HG02981 (cell line): Measurements from ENCODE around the gene BLOC1S4.
A peak's percentile ranks its signal among the peaks of the same experiment; 100 is the strongest.
"Not testable (repeated sequence)": the region's sequence is repeated elsewhere in the genome, so short reads cannot be mapped to it uniquely, and the experiment has no call there.

Experiments
- ATAC-seq: cut with Tn5 transposase; IDR thresholded peaks from one replicate; pipeline ENCODE4 v1.9.1; 2021; ENCODE audit warnings: mild to moderate bottlenecking, moderate library complexity; ENCODE audit not compliant: unreplicated experiment

Gene BLOC1S4

DNA sequence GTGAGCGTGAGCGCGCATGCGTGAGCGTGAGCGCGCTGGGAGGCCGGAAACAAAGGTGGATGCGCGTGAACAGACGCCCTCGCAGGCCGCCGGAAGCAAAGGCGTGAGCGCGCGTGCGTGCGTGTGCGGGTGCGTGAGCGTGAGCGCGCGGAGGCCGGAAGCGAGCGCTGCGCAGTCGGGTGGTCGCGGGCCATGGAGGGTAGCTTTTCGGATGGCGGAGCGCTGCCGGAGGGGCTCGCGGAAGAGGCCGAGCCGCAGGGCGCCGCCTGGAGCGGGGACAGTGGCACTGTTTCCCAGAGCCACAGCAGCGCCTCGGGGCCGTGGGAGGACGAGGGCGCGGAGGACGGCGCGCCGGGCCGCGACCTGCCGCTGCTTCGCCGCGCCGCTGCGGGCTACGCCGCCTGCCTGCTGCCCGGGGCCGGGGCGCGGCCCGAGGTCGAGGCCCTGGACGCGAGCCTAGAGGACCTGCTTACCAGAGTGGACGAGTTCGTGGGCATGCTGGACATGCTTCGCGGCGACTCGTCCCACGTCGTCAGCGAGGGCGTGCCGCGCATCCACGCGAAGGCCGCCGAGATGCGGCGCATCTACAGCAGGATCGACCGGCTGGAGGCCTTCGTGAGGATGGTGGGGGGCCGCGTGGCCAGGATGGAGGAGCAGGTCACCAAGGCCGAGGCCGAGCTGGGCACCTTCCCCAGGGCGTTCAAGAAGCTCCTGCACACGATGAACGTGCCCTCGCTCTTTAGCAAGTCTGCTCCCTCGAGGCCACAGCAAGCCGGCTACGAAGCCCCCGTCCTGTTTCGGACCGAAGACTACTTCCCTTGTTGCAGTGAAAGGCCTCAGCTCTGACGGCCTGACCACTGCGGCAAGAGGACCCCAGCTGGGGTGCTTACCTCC, at the start of gene BLOC1S4:
TSS of gene BLOC1S4 (plus strand) at position 157 of the 894 bp plus-strand sequence. CDS start at position 193, 36 bp downstream.
- peak; percentile 79 for ATAC-seq

DNA sequence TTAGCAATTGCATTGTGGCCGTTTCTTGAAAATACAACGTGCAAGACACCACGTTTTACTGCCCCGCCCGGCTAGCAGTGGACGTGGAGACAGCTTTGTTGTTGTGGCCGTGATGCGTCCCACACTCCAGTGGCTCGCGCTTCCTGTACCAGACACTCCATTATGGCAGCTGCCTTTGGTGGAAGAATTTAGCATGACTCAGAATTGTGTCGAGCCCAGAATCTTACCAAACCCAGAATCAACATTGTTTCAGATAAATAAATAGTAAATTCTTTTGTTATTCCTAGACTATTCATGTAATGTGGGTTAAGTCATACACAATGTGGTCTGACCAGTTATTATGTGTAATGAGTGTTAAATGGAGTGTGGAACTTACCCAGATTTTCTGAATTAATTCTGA, 47.6 kb upstream of the BLOC1S4 start:
- no peak for ATAC-seq

- no peak for ATAC-seq
Measured at GRCh38 chr4:6671648-6672047, 44.3 kb upstream of the BLOC1S4 start.

DNA sequence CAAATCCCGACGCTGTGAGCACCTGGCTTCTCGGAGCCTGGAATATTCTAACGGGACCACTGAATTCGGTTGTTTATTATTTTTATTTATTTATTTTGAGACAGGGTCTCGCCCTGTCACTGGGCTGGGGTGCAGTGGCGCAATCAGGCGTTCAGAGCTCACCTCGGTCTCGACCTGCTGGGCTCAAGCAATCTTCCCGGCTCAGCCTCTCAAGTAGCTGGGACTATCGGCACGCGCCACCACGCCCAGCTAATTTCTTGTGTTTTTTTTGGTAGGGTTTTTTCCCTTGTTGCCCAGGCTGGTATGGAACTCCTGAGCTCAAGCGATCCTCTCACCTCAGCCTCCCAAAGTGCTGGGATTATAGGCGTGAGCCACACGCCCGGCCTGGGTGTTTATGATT, 43.8 kb upstream of the BLOC1S4 start:
- ATAC-seq = no peak

GRCh38 chr4:6672541-6673190, 43.3 kb upstream of the BLOC1S4 start:
- not testable (repeated sequence) for ATAC-seq

DNA sequence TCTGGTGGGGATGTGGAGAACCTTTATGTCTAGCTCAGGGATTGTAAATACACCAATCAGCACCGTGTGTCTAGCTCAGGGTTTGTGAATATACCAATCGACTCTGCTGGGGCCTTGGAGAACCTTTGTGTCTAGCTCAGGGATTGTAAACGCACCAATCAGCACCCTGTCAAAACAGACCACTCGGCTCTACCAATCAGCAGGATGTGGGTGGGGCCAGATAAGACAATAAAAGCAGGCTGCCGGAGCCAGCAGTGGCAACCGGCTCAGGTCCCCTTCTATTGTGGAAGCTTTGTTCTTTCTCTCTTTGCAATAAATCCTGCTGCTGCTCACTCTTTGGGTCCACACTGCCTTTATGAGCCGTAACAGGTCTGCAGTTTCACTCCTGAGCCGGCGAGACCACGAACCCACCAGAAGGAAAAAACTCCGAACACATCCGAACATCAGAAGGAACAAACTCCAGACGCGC, 42.7 kb upstream of the BLOC1S4 start:
- ATAC-seq = not testable (repeated sequence)

DNA sequence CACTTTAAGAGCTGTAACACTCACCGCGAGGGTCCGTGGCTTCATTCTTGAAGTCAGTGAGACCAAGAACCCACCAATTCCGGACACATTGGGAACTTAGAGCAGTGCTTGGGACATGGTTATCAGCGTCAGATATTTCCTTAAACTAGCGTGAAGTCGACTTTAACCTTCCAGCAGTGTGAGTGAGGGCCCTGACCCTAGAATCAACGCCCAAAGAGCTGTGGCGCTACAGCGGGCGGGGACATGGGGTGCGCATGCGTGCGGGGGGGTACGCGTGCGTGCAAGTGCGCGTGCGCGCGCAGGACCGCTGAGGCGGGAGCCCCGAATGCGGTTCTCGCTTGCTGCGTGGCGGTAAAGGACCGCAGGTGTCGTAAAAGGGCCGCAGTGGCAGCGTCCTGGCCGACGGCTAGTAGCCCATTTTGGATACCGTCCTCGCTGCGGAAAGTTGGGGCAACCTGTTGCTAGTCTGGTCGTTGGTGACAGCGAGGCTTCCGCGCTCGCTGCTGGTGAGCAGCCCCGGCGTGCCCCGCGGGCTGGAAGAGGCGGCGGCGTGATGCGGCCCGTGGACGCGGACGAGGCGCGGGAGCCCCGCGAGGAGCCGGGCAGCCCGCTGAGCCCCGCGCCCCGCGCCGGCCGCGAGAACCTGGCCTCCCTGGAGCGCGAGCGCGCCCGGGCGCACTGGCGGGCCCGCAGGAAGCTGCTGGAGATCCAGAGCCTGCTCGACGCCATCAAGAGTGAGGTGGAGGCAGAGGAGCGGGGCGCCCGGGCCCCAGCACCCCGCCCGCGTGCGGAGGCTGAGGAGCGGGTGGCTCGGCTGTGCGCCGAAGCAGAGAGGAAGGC, 42.1 kb upstream of the BLOC1S4 start:
- peak; percentile 74 for ATAC-seq

DNA sequence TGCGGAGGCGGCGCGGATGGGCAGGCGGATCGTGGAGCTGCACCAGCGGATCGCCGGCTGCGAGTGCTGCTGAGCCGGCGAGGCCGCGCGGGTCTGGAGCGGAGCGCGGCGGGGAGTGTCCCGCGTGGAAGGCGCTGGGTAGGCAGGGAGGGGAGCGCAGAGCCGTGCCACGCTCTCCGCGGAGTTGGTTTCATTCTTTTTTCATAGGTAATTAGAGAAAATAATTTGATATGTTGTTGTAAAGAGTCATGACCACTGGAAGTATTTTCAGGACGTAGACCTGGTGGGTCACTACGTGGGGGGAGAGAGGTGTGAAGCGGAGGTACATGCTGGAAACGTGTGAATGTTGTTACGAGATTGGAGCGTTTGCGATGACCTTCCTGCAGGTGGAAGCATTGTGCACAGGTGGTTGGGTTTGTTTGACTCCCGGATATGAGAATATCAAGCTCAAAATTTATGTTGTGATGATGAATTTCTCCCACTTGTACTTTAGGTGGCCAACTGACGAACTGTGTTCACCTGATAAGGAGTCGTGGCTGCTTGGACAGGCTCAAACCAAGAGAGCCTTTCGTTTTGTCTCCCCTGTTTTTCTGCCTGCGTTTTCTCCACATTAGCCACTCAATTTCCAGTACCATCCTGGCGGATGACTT, 41.3 kb upstream of the BLOC1S4 start:
- peak; percentile 35 for ATAC-seq

DNA sequence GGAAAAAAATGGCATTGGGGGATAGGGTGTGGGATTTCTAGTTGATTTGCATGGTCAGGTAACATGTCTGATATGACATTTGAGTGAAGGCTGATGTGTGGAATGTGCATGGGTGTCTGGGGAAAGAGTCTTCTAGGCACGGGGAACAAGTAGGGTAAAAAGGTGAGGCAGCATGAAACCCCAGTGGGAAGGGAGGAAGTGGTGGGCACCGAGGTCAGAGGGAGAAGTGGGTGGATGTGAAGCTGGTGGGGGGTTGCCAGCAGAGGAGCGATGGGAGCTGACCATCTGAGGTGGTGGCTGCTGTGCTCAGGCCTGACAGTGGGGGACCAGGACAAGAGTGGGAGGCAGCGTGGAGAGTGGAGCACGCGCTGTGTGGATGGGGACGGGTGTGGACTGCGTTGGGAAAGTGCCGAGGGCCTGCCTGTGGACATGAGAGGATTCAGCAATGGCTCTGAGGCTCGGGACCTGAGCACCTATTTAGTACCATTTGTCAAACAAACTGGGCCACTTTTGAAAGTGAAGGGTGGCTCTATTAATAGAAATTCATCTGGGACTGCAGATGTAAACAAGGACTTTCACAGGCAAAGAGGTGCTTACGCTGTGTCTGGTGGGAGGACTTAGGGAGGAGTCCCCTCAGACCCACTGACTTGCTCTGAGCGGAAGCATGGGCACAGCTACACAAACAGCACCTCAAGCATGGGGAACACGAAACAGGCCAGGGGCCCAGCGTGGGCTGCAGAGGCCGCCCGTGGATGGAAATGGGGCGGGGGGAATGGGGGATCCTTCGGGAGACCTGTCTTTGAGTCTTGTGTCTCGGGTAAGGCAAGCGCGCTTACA, 39.0 kb upstream of the BLOC1S4 start:
- ATAC-seq = no peak

- ATAC-seq = no peak
Measured at GRCh38 chr4:6680372-6681034, 35.5 kb upstream of the BLOC1S4 start.

DNA sequence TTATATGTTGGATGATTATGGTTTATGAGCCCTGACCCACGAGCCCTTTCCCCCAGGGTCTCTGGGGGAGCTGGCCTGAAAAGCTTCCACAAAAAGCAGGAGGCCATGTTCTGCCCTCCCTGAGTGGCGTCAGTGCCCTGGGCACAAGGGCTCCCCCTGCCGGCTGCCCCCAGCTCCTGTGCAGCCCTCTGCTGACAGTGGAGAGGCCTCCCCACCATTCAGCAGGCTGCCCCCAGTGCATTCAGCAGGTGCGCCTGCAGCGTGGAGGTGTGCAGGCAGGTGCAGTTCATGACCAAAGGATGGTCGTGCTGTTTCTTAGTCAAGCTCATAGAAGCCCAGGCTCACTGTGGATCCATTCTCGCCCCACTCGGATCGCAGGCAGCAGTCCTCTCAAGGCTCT, 34.8 kb upstream of the BLOC1S4 start:
- no peak for ATAC-seq

DNA sequence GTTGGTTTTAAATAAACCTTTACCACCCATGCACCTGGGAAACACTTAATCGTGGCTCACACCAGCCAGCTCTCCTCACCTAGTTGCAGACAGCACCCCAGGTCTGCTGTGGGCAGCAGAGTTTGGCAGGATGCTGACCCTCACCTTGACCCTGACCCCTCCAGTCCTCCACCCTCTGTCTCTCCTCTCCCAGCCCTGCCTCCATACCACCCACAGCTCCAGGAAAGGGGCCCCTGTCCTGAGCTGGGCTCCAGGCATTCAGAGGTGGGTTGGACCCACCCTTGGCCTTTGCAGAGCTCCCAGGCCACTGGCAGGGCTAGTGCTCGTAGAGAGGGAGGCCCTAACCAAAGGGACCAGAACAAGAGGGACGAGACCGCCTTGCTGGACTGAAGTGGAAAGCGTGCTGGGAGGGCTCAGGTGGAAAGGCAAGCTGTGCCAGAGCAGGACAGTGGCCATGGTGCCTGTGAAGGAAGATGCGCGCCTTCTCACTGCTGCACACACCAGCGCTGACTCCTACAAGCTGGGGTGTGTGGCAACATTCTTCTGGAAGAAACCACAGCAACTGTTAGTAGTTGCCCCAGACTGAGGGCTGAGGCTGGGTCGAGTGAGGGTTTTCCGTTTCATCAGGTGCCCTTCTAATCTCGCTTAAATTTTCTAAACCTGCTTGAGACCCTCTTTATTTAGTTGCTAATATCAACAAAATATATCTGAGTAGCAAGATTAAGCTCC, 32.9 kb upstream of the BLOC1S4 start:
- ATAC-seq = no peak

- no peak for ATAC-seq
Measured at GRCh38 chr4:6684656-6685055, 31.3 kb upstream of the BLOC1S4 start.

DNA sequence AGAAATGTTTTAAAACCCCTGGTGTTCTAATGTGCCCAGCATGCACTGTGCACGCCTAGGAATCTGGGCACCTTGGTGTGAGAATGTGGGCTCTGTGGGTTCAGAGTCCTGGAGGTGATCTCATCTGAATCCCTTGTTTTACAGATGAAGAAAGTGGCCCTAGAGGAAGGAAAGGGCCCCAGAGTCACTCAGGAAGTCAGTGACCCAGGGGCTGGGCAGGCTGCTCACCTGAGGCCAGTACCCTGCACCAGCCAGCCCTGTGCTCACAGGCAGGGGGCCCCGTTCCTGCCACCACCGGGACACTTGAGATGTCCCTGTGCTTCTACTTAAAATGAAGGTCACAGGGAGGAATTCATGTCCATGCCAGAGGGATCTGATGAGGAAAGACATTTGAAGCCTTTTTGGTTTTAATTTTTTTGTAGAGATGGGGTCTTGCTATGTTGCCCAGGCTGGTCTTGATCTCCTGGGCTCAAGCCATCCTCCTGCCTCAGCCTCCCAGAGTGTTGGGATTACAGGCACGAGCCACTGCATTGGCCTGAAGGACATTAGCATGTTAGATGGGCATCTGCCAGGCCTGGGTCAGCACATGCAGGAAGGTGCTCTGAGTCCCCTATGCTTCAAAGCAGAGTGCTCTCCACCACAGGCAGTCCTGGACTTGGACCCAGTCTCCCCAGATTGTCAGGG, 29.7 kb upstream of the BLOC1S4 start:
- ATAC-seq = no peak

- ATAC-seq = no peak
Measured at GRCh38 chr4:6687947-6688878, 27.8 kb upstream of the BLOC1S4 start.

GRCh38 chr4:6688879-6689505, 27.0 kb upstream of the BLOC1S4 start:
- ATAC-seq = peak; percentile 87
